NCI-H2227 (cell line): Measurements from ENCODE around the gene IL1RN.

Experiments used
- DNase-seq: peaks from one replicate; lab custom pipeline; 2025; ENCODE audit not compliant: unreplicated experiment; lab: John Stamatoyannopoulos, UW

The IL1RN gene

DNA sequence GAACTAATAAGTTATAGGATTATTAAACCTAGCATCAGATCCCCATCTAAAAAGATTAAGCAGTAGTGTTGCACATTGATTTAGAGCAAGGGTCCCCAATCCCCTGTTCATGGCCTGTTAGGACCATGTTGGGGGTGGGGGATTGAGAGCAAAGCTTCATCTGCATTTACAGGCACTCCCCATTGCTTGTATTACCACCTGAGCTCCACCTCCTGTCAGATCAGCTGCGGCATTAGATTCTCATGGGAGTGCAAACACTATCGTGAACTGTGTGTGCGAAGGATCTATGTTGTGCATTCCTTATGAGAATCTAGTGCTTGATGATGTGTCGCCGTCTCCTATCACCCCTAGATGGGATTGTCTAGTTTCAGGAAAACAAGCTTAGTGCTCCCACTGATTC is 27.9 kb downstream of the IL1RN start:
- DNase-seq: no peak

DNA sequence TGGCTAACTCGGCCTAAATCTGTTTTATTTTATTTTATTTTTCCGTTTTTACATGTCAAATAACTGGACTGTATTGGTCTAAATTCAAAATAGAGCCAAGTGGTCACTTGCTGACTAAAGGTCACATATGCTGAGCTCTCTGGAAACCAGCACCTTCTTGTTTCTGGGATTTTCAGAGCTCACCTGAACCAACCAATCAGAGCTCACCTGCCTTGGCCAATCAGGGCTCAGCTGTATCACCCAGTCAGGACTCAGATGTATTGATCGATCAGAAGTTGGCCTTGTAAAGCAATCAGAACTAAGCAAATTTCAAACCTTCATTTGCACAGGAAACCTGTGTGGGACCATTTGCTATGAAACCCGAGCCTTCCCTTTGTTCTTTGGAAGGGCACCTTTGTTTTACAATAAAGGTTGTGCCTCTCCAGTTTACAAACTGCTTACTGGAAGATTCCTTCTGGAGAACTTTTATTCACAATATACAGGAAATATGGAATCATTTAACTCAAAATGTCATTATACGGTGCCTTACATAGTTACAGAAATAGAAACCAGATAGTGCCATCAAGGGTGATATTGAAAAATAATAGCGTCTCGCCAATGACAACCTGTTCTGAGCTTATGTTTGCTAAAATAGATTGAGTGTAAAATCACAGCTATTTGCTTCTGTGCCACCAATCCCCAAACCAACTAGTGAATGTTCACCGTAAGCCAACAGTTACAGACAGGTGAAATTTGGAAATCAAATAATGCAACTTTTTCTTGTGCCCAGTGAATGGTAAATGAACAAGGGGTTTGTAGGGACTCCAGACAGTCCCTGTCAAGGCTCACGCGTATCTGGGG is 29.1 kb downstream of the IL1RN start:
- DNase-seq: peak; percentile 35

DNA sequence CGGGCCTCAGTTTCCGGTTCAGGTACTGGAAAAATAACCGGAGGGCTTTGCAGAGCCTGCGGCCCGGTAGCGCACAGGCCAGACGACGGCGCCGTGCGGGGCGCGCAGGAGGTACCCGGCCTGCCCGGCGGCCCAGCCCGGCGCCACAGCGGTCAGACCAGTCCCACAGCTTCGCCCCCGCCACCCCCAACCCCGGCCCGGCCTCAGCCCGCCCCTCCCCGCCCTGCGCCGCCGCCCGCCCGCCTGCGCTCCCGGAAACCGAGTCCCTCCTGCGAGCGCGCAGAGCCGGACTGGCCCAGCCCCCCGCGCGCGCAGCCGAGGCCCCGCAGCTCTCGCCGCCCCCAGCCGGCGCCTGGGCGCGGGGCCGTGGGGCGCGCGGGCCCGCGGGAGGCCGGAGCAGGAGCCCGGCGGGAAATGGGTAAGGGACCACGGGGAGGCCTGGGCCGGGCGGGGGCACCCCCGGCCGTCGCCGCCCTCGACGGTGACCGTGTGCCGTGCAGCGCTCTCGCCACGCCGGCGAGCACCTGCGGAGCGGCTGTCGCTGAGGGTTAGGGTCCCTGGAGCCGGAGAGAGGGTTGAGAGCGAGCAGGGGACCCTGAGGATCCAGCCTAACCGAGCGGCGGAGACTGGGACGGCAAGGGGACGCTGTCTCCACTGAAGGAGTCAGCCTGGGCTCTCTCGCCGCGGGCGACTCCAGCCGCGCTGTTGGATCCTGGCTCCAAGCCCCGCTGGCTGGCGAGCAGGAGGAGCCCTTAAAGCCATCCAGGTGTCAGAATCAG is 29.9 kb downstream of the IL1RN start:
- peak; percentile 51 for DNase-seq

DNA sequence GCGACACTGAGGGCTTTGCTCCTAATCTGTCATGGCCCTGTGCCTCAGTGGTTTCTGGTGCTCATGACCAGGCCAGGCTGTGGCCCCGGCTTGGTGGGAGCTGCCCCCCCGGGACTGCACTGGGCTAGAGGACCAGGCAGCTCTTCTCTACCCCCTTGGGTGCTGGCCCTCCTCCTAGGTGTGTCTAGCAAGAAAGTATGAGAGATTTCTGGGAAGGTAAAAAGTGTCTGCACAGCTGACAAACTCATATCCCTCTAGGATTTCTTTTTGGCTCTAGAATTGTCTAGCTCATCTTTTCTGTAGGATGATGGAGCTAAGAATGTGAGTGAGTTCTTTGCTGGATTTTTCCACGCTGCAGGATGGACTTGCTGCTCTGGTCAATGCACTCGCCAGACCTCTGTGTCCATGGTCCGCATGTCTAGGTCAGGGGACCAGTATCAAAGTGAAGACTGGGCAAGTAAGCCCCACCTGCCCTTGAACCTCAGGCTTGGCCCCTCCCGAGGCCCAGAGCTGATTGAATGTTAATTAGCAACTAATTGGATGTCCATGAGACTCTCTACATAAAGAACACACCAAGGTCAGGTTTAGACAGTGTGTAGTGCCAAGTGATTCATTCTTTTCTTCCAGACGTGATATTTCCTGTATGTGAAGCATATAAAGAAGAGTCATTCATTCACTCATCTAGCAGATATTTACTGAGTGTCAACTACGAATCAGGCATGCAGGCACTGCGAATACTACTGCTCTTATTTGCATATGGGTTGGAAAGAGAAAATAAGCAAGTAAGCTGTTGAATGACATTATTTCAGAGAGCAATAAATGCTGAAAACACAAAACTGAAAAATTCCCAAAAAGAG is 30.7 kb downstream of the IL1RN start:
- DNase-seq: no peak

DNA sequence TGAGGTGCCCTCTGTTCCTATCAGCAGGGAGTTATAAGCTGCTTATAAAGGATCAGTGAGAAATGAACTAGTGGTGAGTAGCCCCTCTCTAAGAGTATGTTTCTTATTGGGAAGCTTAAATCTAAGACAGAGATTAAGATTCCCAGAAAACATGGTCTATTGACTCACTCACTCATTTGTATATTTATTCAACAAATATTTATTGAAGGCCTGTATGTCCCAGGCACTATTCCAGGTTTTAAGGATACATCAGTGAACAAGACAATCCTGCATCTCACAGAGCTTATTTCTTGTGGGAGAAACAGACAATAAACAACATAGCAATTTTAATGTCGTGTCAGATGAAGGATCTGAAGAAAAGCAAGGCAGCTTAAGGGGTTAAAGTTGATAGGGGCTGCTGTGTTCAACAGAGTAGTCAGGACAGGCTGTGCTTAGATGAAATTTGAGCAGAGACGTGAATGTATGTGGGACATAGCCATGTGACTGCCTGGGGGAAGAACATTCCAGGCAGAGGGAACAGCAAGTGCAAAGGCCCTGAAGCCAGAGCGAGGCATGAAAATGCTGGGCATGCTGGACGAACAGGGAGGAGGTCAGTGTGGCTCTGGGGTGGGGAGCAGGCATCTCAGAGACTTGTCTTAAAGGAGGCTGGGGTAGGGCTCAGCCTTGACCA is 31.6 kb downstream of the IL1RN start:
- DNase-seq: no peak

DNA sequence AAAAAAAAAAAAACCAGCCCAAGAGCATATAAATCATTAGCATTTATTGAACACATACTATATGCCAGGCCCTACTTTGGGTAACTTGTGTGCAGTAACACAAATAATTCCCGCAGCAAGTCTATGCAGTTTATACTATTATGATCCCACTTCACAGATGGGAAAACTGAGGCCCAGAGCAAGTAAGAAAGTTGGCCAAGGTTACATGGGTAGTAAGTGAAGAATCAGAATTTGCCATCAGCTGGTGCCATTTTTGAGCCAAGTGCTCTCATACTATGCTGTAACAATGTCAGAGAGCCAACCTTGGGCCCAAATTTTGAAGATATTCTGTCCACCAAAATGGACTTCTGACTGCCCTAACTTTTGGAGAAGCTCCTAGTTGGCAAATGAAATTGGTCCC is 32.9 kb downstream of the IL1RN start:
- DNase-seq: no peak

DNA sequence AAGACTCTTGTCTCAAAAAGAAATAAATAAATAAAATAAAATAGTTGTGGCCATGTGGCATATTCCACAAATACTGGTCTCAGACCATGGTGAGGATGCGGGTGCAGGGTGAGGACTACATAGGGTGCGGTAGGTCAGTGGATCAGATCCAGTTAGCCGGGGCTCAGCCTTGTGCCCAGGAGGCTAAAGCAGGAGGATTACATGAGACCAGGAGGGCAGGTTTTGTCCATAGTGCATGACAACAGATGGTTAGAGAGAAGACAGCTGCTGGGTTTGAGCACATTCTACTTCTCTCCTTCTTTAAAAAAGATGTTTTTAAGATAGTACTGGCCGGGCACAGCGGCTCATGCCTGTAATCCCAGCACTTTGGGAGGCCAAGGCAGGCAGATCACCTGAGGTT is 33.6 kb downstream of the IL1RN start:
- no peak for DNase-seq

DNA sequence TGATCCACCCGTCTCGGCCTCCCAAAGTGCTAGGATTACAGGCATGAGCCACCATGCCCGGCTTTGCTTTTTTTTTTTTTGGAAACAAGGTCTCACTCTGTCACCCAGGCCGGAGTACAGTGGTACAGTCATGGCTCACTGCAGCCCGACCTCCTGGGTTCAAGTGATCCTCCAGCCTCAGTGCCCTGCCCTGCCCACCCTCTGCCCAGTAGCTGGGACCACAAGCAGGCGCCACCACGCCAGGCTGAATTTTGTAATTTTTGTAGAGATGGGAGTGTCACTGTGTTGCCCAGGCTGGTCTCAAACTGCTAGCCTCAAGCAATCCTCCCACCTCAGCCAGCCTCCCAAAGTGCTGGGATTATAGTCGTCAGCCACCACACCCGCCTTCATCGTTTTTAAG is 34.8 kb downstream of the IL1RN start:
- DNase-seq: no peak

DNA sequence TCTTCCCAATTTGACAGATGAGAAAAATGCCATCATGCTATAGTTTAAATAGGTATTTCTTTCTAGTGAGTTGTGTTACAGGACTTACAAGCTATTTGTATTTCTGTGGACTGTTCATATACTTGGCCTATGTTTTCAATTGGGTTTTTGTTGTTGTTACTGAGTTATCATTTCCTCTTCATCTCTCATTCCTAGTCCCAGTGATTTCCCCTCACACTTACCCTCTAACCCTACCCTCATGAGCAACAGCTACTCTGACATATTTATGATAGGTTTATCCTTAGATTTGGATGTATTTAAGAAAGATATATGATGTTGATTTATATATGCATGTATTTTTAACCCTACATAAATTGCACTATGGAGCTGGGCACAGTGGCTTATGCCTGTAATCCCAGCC is 35.5 kb downstream of the IL1RN start:
- DNase-seq: no peak

DNA sequence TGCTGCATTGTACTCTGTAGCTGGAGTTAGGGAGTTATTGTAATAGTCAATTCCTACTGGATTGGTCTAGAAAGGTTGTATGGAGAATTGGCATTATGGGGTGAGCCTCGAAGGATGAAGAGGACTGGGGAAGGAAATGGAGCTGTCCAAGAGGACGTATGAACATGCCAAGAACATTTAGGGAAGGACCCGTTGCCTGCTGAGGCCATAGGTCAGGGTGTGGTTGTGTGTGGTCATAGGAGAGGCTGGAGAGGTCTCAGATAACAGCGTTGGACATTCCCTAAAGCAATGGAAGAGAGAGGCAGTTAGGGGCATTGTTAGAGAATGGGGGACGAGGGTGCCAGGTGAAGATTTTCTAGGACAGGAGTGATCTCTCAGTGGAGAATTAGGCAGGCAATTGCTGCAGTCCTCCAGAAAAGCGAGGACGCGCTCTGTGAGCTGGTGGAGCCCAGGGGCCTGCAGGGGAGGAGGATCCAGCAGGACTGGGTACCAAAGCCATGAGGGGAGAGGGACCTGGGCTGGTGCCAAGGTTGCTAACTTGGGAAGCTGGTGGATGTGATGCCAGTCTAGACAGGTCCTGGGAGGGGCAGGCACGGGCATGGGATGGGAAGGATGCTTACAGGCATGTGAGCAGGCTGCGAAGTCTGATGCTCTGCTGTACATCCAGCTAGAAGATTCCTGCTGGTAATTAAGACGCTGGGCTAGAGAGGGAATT is 37.0 kb downstream of the IL1RN start:
- no peak for DNase-seq

DNA sequence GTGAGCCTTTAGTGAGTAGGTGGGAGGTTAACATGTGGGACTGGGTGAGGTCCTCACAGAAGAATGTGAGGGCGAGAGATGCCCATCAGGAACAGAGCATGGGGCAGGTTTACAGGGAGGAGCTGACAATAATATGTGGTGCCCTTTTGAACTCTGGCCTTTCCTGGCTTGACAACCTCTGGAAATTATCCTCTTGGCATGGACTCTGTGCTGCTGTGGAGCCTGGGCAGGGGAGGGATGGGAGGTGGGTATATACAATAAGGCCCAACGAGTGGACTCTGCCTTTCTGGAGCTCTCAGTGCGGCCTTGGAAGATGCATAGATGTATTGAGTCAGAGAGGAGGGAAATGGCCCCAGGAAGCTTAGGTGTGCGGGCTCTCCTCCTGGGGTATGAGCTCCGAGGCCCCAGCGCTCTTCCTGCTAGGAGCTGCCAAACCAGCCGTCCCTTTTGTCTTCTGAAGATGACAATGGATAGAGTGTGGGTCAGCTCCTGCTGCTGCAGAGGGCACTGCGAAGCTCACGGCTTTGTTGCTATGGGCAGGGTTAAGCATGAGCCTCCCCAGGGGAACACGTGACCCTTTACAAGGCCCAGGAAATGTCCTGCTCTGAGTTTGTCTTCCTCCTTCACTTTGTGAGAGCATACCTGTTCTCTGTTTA is 37.7 kb downstream of the IL1RN start:
- DNase-seq: no peak

DNA sequence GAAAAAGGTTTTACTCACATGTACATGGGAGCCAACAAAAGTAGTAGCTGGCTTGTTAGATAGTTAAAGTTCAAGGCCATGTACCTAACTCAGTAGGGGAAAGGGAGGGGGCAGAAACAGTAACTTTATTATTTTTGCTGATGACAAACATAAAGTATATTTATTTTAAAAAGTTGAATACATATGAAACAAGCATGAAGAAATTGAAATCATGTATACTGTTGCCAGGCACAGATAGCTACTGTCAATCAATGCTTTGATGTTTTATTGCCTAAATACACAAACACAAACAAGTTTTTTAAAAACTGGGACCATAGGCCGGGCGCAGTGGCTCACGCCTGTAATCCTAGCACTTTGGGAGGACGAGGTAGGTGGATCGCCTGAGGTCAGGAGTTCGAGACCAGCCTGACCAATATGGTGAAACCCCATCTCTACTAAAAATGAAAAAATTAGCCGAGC is 38.8 kb downstream of the IL1RN start:
- no peak for DNase-seq

DNA sequence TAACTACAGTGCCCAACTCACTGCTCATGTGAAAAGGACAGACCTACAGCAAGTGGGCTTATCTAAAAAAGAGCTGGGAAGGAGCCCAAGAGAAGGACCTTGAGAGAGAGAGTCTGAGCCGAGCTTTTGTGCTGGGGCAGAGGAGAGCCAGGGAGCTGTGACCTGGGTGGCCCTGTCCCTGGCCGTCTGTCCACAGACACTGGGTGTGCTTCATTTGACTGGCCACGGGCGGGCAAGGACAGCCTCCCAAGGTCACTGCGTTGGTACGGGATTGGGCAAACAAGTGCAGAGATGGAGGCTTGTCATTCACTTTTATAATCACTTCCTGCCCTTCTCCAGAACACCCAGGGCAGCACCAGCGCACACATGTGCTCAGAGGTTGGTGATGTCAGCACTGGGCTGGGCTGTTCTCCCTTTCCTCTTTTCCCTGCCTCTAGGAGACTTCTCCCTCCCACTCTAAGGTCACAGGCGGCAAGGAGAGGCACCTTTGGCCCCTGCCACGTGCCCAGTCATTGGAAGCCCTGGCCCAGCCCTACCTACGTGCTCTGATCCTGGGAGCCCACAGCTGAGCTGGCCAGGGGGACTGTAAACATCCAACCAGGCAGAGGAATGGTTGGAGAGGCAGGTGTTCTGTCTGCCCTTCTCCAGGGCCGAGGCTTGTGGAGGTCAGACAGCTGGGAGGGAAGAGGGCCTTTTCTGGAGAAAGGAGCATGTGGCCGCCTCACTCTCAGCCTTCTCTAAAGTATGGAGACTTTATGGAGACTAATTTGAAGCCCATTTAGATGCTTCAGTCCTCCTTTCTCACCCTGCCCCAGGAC is 39.9 kb downstream of the IL1RN start:
- DNase-seq: no peak

DNA sequence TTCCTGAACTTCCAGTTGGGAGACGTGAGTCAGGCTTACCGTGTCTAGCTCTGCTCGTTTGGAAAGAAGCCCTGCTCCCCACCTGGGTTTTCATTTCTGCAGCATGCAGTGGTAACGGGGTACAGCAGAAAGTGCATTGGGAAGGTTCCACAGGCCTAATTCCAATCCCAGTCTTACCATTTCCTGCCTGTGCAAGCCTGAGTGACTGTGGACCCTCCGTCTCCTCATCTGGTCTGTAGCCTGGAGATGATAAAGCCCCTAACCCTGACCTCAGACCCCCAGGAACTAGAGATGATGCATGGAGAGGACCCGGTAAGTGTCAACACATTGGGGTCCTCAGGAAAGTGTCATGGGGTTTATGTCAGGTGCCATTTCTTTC is 40.6 kb downstream of the IL1RN start:
- no peak for DNase-seq

DNA sequence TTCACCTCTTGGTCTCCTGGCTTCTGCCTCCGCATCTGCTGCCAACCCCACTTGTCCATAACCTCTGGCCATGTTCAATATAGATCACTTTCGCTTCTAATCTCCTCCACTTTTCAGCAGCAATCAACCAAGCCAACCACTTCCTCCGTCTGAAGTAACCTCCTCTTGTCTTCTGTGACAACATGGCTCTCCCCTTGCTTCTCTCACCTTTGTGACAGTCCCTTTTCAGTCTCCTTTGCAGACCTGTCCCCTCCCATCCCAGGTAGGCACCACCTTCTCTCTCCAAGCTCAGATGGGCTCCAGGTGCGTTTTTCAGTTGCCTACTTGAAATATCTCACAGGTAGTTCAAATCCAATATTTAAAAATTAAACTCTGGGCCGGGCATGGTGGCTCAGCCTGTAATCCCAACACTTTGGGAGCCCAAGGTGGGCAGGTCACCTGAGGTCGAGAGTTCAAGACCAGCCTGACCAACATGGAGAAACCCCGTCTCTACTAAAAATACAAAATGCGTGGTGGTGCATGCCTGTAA is 41.7 kb downstream of the IL1RN start:
- DNase-seq: no peak

DNA sequence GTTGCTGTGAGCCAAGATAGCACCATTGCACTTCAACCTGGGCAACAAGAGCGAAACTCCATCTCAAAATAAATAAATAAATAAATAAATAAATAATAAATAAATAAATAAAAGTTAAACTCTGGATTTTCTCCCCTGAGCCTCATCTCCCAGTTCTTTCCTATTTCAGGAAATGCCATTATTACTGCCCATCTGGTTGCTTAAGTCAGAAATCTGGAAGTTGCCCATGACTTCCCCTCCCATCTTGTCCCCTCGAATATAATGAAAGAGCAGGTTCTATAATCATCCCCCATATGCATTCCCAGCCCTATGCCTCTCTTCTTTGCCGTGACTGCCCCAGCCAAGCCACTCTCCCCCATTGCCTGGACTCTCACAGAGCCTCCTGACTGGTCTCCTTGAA is 42.2 kb downstream of the IL1RN start:
- no peak for DNase-seq

DNA sequence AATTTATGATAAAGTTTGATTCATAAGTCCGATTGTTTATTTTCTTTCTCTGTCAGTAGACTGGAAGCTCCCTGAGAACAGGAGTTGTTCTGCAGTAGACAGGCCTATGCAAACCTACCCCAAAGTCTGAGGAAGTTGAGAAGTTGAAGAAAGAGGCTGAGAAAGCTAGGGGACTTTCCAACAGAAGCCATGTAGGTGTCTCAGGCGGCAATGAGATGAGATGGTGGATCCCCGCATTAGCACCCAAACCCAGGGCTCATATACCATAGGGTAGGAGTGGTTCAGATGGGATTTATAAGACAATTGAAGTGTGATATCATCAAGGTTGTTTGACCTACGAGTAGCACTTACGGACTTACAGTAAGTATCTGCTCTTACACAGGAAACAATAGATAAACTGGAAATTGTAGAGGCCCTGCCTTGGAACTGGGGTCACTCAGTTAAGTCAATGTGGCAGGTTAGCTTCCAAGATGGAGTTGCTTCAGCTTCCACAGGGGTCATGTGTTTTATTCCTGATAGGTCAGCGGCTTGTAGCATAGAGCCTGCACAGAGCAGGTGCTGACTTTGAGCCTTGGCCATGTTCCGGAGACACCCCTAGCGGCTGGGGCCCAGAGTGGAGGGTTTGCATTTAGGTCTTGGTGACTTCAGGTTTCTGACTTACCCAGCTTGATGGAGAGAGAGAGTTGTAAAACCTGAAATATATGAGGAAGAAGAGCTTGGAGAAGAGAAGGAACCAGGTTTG is 44.1 kb downstream of the IL1RN start:
- DNase-seq: no peak
